HG03139 (cell line): ENCODE results near the gene PINLYP.
A peak's percentile ranks its signal among the peaks of the same experiment; 100 is the strongest.
"Not testable (repeated sequence)": the region's sequence is repeated elsewhere in the genome, so short reads cannot be mapped to it uniquely, and the experiment has no call there.

Experiments used
- ATAC-seq: cut with Tn5 transposase; IDR thresholded peaks from one replicate; pipeline ENCODE4 v1.9.1; 2021; ENCODE audit not compliant: unreplicated experiment

The PINLYP gene

GRCh38 chr19:43578787-43579186 lies 3.2 kb downstream of the PINLYP start:
- no peak for ATAC-seq

GRCh38 chr19:43581467-43581866 lies 5.9 kb downstream of the PINLYP start:
- ATAC-seq: no peak

GRCh38 chr19:43582495-43582894 lies 6.9 kb downstream of the PINLYP start:
- ATAC-seq: no peak

- no peak for ATAC-seq
Observed at GRCh38 chr19:43584484-43584883, 8.9 kb downstream of the PINLYP start.

- ATAC-seq: no peak
Observed at GRCh38 chr19:43586346-43586745, 10.7 kb downstream of the PINLYP start.

- ATAC-seq: not testable (repeated sequence)
Observed at GRCh38 chr19:43587029-43587428, 11.4 kb downstream of the PINLYP start.

GRCh38 chr19:43589277-43589676 lies 13.7 kb downstream of the PINLYP start:
- ATAC-seq: no peak

- no peak for ATAC-seq
Observed at GRCh38 chr19:43589678-43590077, 14.1 kb downstream of the PINLYP start.

- no peak for ATAC-seq
Observed at GRCh38 chr19:43591904-43592772, 16.5 kb downstream of the PINLYP start.

GRCh38 chr19:43592800-43593350 lies 17.3 kb downstream of the PINLYP start:
- no peak for ATAC-seq

GRCh38 chr19:43594081-43594697 lies 18.6 kb downstream of the PINLYP start:
- ATAC-seq: no peak

GRCh38 chr19:43594710-43595604 lies 19.4 kb downstream of the PINLYP start:
- ATAC-seq: no peak

- no peak for ATAC-seq
Observed at GRCh38 chr19:43595605-43595998, 20.0 kb downstream of the PINLYP start.

GRCh38 chr19:43595999-43596841 lies 20.6 kb downstream of the PINLYP start, which contains the start of the genes IRGQ and ZNF576:
Gene IRGQ (minus strand): TSS chr19:43596134. CDS start chr19:43595338, 796 bp downstream.
Gene ZNF576 (plus strand): TSS chr19:43596595. CDS start chr19:43597109, 514 bp downstream.
- ATAC-seq: peak; percentile 78

GRCh38 chr19:43596842-43597461 lies 21.4 kb downstream of the PINLYP start:
- no peak for ATAC-seq

- no peak for ATAC-seq
Observed at GRCh38 chr19:43597876-43598275, 22.3 kb downstream of the PINLYP start.

GRCh38 chr19:43598445-43599240 lies 23.0 kb downstream of the PINLYP start:
- no peak for ATAC-seq

GRCh38 chr19:43599635-43600295 lies 24.2 kb downstream of the PINLYP start:
- no peak for ATAC-seq
